ENCODE measurements around the gene SCAF11. TPM values are rescaled to one million over a fixed set of nuclear protein-coding genes. Genes with fewer than 3 reads are reported as not detected.

The SCAF11 gene
- total RNA-seq, 1 donor from 2014 or later = 90.7 TPM

DNA sequence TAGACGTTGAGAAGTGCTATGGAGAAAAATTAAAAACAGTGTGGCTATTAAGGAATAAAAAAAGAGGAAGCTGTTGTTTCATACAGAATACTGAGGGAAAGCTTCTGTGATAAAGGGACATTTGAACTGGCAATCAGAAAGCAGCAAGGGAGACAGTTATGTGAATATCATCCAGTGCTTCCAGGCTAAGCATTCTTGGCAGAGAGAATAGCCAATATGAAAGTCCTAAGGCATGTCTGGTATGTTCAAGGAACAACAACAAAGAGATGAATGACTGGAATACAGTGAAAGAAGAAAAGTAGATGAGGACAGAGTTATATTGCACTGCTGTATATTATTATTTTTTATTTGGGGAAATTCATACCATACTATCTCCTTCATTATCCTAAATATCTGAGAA lies 23.9 kb downstream of the SCAF11 start:
- no peak for TF ChIP-seq CTCF (IDR thresholded peaks at IDR 0.05; ENCODE audit: borderline replicate concordance)
- no peak for DNase-seq
- Histone ChIP-seq H3K36me3 (peaks cover 27% of the 10 kb centered on the region), H3K27ac (replicated peaks) (peak overlapping the region; percentile 66), H3K9me3 (replicated peaks) (no peaks in the 10 kb centered on the region), H3K4me1 (peaks cover 84% of the 10 kb centered on the region), H3K27me3 (ENCODE audit: low read depth) (no peaks in the 10 kb centered on the region), H3K4me3 (no peak overlapping the region)
- intact Hi-C loops (cut with micrococcal nuclease) = no loop called here

GRCh38 chr12:45962553-45963325 lies 27.6 kb downstream of the SCAF11 start:
- Histone ChIP-seq H3K27ac (replicated peaks) (peak overlapping the region; percentile 1), H3K36me3 (peaks cover 34% of the 10 kb centered on the region), H3K4me1 (peaks cover 74% of the 10 kb centered on the region), H3K9me3 (replicated peaks) (no peaks in the 10 kb centered on the region), H3K4me3 (no peak overlapping the region), H3K27me3 (ENCODE audit: low read depth) (no peaks in the 10 kb centered on the region)
- intact Hi-C loops (cut with micrococcal nuclease) = no loop called here
- no peak for TF ChIP-seq CTCF (IDR thresholded peaks at IDR 0.05; ENCODE audit: borderline replicate concordance)
- no peak for DNase-seq

- no peak for DNase-seq
- intact Hi-C loops (cut with micrococcal nuclease) = no loop called here
- H3K27ac ChIP-seq (replicated peaks) = peak overlapping the region; percentile 13
These were observed 30.6 kb downstream of the SCAF11 start for GRCh38 chr12:45959728-45960127.

DNA sequence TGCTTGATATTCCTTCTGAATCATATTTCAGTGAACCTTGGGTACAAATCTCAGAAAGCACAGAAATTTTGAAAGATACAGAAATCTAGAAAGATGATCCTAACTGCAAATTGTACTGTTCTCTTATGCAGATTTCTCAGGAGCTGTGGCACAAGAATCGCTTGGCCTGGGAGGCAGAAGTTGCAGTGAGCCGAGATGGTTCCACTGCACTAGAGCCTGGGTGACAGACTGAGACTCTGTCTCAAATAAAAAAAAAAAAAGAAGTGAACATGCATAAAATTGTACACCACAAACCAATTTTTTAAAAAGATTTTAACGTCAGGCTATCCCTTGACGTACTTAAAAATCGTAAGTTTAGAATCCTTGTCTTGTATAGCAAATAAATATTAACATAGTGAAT lies 31.3 kb downstream of the SCAF11 start:
- H3K4me1 ChIP-seq = peaks cover 53% of the 10 kb centered on the region
- H3K36me3 ChIP-seq = peaks cover 27% of the 10 kb centered on the region
- no peaks in the 10 kb centered on the region for H3K9me3 ChIP-seq (replicated peaks)
- no peak for DNase-seq
- intact Hi-C loops (cut with micrococcal nuclease) = no loop called here
- peak overlapping the region; percentile 13 for H3K27ac ChIP-seq (replicated peaks)
- no peak for TF ChIP-seq CTCF (IDR thresholded peaks at IDR 0.05; ENCODE audit: borderline replicate concordance)
- H3K4me3 ChIP-seq = no peak overlapping the region
- H3K27me3 ChIP-seq (ENCODE audit: low read depth) = no peaks in the 10 kb centered on the region

More at GRCh38 chr12:45959728-45960127, 30.6 kb downstream of the SCAF11 start:
- H3K4me3 ChIP-seq = no peak overlapping the region
- peaks cover 57% of the 10 kb centered on the region for H3K4me1 ChIP-seq
- H3K27me3 ChIP-seq (ENCODE audit: low read depth) = no peaks in the 10 kb centered on the region
- peaks cover 34% of the 10 kb centered on the region for H3K36me3 ChIP-seq
- no peaks in the 10 kb centered on the region for H3K9me3 ChIP-seq (replicated peaks)
- TF ChIP-seq CTCF (IDR thresholded peaks at IDR 0.05; ENCODE audit: borderline replicate concordance) = no peak

- Histone ChIP-seq H3K9me3 (replicated peaks) (no peaks in the 10 kb centered on the region), H3K4me3 (no peak overlapping the region), H3K27ac (replicated peaks) (no peak overlapping the region), H3K27me3 (ENCODE audit: low read depth) (no peaks in the 10 kb centered on the region), H3K4me1 (no peaks in the 10 kb centered on the region), H3K36me3 (peaks cover 62% of the 10 kb centered on the region)
- TF ChIP-seq CTCF (IDR thresholded peaks at IDR 0.05; ENCODE audit: borderline replicate concordance) = no peak
- DNase-seq = no peak
- intact Hi-C loops (cut with micrococcal nuclease) = no loop called here
These were observed 41.8 kb downstream of the SCAF11 start for GRCh38 chr12:45948546-45948945.

All from left ventricle myocardium inferior (tissue), 1 donor.